ENCODE results near the gene UCP2. TPM values are rescaled to one million over a fixed set of nuclear protein-coding genes. Genes with fewer than 3 reads are reported as not detected.

Gene UCP2
- total RNA-seq, 1 donor from 2014 or later, result 51.3 TPM

- Histone ChIP-seq H3K27me3 (no peaks in the 10 kb centered on the region), H3K27ac (no peak overlapping the region), H3K4me3 (no peak overlapping the region), H3K36me3 (no peaks in the 10 kb centered on the region), H3K4me1 (no peaks in the 10 kb centered on the region), H3K9me3 (no peaks in the 10 kb centered on the region)
- intact Hi-C loops (cut with DNase I), result no loop called here
- TF ChIP-seq POLR2A (IDR thresholded peaks at IDR 0.05) (no peak), POLR2AphosphoS5 (IDR thresholded peaks at IDR 0.05; ENCODE audit: insufficient read depth in 1 of 2, low read depth in 1 of 2) (no peak), CTCF (IDR thresholded peaks at IDR 0.05) (no peak)
- DNase-seq (ENCODE audit: extremely low spot score in 2 of 2), result no peak
Measured at GRCh38 chr11:73949912-73950311, 32.7 kb downstream of the UCP2 start.

- no peak for TF ChIP-seq POLR2AphosphoS5 (IDR thresholded peaks at IDR 0.05; ENCODE audit: insufficient read depth in 1 of 2, low read depth in 1 of 2)
- no peak overlapping the region for H3K4me3 ChIP-seq
Measured at GRCh38 chr11:73949246-73949645, 33.4 kb downstream of the UCP2 start.

GRCh38 chr11:73946798-73947458 lies 35.7 kb downstream of the UCP2 start:
- Histone ChIP-seq H3K27me3 (no peaks in the 10 kb centered on the region), H3K27ac (no peak overlapping the region), H3K9me3 (no peaks in the 10 kb centered on the region), H3K4me3 (no peak overlapping the region), H3K36me3 (no peaks in the 10 kb centered on the region), H3K4me1 (no peaks in the 10 kb centered on the region)
- TF ChIP-seq POLR2A (IDR thresholded peaks at IDR 0.05), result no peak
- TF ChIP-seq CTCF (IDR thresholded peaks at IDR 0.05), result no peak
- TF ChIP-seq POLR2AphosphoS5 (IDR thresholded peaks at IDR 0.05; ENCODE audit: insufficient read depth in 1 of 2, low read depth in 1 of 2), result no peak
- intact Hi-C loops (cut with DNase I), result no loop called here
- peak in 1 of 2 donors; percentile 67 for DNase-seq (ENCODE audit: extremely low spot score in 2 of 2)

More at GRCh38 chr11:73949246-73949645, 33.4 kb downstream of the UCP2 start:
- H3K27me3 ChIP-seq, result no peaks in the 10 kb centered on the region
- no peaks in the 10 kb centered on the region for H3K36me3 ChIP-seq
- H3K9me3 ChIP-seq, result no peaks in the 10 kb centered on the region
- no peak overlapping the region for H3K27ac ChIP-seq
- no peak for DNase-seq (ENCODE audit: extremely low spot score in 2 of 2)
- intact Hi-C loops (cut with DNase I), result no loop called here
- no peaks in the 10 kb centered on the region for H3K4me1 ChIP-seq

GRCh38 chr11:73945396-73945795 lies 37.2 kb downstream of the UCP2 start:
- H3K27ac ChIP-seq, result no peak overlapping the region
- H3K4me3 ChIP-seq, result no peak overlapping the region
- DNase-seq (ENCODE audit: extremely low spot score in 2 of 2), result no peak
- TF ChIP-seq POLR2A (IDR thresholded peaks at IDR 0.05) (no peak), POLR2AphosphoS5 (IDR thresholded peaks at IDR 0.05; ENCODE audit: insufficient read depth in 1 of 2, low read depth in 1 of 2) (no peak), CTCF (IDR thresholded peaks at IDR 0.05) (no peak)
- no peaks in the 10 kb centered on the region for H3K9me3 ChIP-seq
- intact Hi-C loops (cut with DNase I), result no loop called here
- no peaks in the 10 kb centered on the region for H3K36me3 ChIP-seq
- H3K27me3 ChIP-seq, result no peaks in the 10 kb centered on the region
- no peaks in the 10 kb centered on the region for H3K4me1 ChIP-seq

- Histone ChIP-seq H3K4me1 (no peaks in the 10 kb centered on the region), H3K4me3 (no peak overlapping the region), H3K27me3 (no peaks in the 10 kb centered on the region), H3K36me3 (no peaks in the 10 kb centered on the region), H3K9me3 (no peaks in the 10 kb centered on the region), H3K27ac (no peak overlapping the region)
- TF ChIP-seq POLR2A (IDR thresholded peaks at IDR 0.05) (no peak), CTCF (IDR thresholded peaks at IDR 0.05) (no peak), POLR2AphosphoS5 (IDR thresholded peaks at IDR 0.05; ENCODE audit: insufficient read depth in 1 of 2, low read depth in 1 of 2) (no peak)
- intact Hi-C loops (cut with DNase I), result no loop called here
- peak in 1 of 2 donors; percentile 44 for DNase-seq (ENCODE audit: extremely low spot score in 2 of 2)
Measured at GRCh38 chr11:73944901-73945300, 37.7 kb downstream of the UCP2 start.
